Measurements from ENCODE around the gene THSD7B. TPM values are rescaled to one million over a fixed set of nuclear protein-coding genes. Genes with fewer than 3 reads are reported as not detected.
"Not testable (repeated sequence)": the region's sequence is repeated elsewhere in the genome, so short reads cannot be mapped to it uniquely, and the experiment has no call there.

The THSD7B gene
- total RNA-seq, 1 donor from 2014 or later, result 10.5 TPM

- no peaks in the 10 kb centered on the region for H3K27me3 Mint-ChIP-seq (ENCODE audit: unreplicated experiment)
- no peaks in the 10 kb centered on the region for H3K9me3 Mint-ChIP-seq (ENCODE audit: unreplicated experiment)
- H3K4me3 Mint-ChIP-seq (ENCODE audit: unreplicated experiment), result no peak overlapping the region
- H3K27ac Mint-ChIP-seq (ENCODE audit: unreplicated experiment), result no peak overlapping the region
- no peak for DNase-seq (ENCODE audit: low spot score)
- no peaks in the 10 kb centered on the region for H3K4me1 Mint-ChIP-seq (ENCODE audit: unreplicated experiment)
- TF ChIP-seq CTCF (IDR thresholded peaks at IDR 0.05; ENCODE audit: unreplicated experiment), result no peak
- H3K36me3 Mint-ChIP-seq (ENCODE audit: low read depth, unreplicated experiment), result no peaks in the 10 kb centered on the region
Measured at GRCh38 chr2:137693534-137693933, 928.2 kb downstream of the THSD7B start.

- Mint-ChIP-seq H3K27me3 (ENCODE audit: unreplicated experiment) (no peaks in the 10 kb centered on the region), H3K4me3 (ENCODE audit: unreplicated experiment) (no peak overlapping the region), H3K27ac (ENCODE audit: unreplicated experiment) (no peak overlapping the region), H3K36me3 (ENCODE audit: low read depth, unreplicated experiment) (no peaks in the 10 kb centered on the region), H3K9me3 (ENCODE audit: unreplicated experiment) (no peaks in the 10 kb centered on the region), H3K4me1 (ENCODE audit: unreplicated experiment) (peaks cover 8% of the 10 kb centered on the region)
- DNase-seq (ENCODE audit: low spot score), result no peak
- TF ChIP-seq CTCF (IDR thresholded peaks at IDR 0.05; ENCODE audit: unreplicated experiment), result no peak
Measured at GRCh38 chr2:137696916-137697315, 931.6 kb downstream of the THSD7B start.

- not testable (repeated sequence) for H3K36me3 Mint-ChIP-seq (ENCODE audit: low read depth, unreplicated experiment); H3K4me1 Mint-ChIP-seq (ENCODE audit: unreplicated experiment); H3K4me3 Mint-ChIP-seq (ENCODE audit: unreplicated experiment); H3K27ac Mint-ChIP-seq (ENCODE audit: unreplicated experiment); H3K27me3 Mint-ChIP-seq (ENCODE audit: unreplicated experiment); H3K9me3 Mint-ChIP-seq (ENCODE audit: unreplicated experiment); DNase-seq (ENCODE audit: low spot score)
Measured at GRCh38 chr2:137700250-137700649, 934.9 kb downstream of the THSD7B start.

GRCh38 chr2:137700681-137701080 is 935.3 kb downstream of the THSD7B start:
- H3K27me3 Mint-ChIP-seq (ENCODE audit: unreplicated experiment), result no peaks in the 10 kb centered on the region
- H3K36me3 Mint-ChIP-seq (ENCODE audit: low read depth, unreplicated experiment), result no peaks in the 10 kb centered on the region
- no peaks in the 10 kb centered on the region for H3K9me3 Mint-ChIP-seq (ENCODE audit: unreplicated experiment)
- H3K27ac Mint-ChIP-seq (ENCODE audit: unreplicated experiment), result no peak overlapping the region
- DNase-seq (ENCODE audit: low spot score), result no peak
- H3K4me3 Mint-ChIP-seq (ENCODE audit: unreplicated experiment), result no peak overlapping the region
- no peak for TF ChIP-seq CTCF (IDR thresholded peaks at IDR 0.05; ENCODE audit: unreplicated experiment)
- H3K4me1 Mint-ChIP-seq (ENCODE audit: unreplicated experiment), result peaks cover 8% of the 10 kb centered on the region

GRCh38 chr2:137705296-137705695 is 940.0 kb downstream of the THSD7B start:
- Mint-ChIP-seq H3K27ac (ENCODE audit: unreplicated experiment) (no peak overlapping the region), H3K4me1 (ENCODE audit: unreplicated experiment) (peaks cover under 1% of the 10 kb centered on the region), H3K27me3 (ENCODE audit: unreplicated experiment) (peaks cover 4% of the 10 kb centered on the region), H3K9me3 (ENCODE audit: unreplicated experiment) (no peaks in the 10 kb centered on the region), H3K4me3 (ENCODE audit: unreplicated experiment) (no peak overlapping the region), H3K36me3 (ENCODE audit: low read depth, unreplicated experiment) (no peaks in the 10 kb centered on the region)
- TF ChIP-seq CTCF (IDR thresholded peaks at IDR 0.05; ENCODE audit: unreplicated experiment), result no peak
- no peak for DNase-seq (ENCODE audit: low spot score)

Data from endothelial cell (in vitro differentiated cells).